ENCODE results near the gene STAMBPL1. TPM values are rescaled to one million over a fixed set of nuclear protein-coding genes. Genes with fewer than 3 reads are reported as not detected.

STAMBPL1 gene
- polyA plus RNA-seq, 1 donor = 25.5 TPM

GRCh38 chr10:88890681-88891381, 10.8 kb downstream of the STAMBPL1 start:
- Histone ChIP-seq H3K4me1 (ENCODE audit: control insufficient read depth, insufficient read depth, low read length) (peaks cover 19% of the 10 kb centered on the region), H3K36me3 (ENCODE audit: control insufficient read depth, insufficient read depth, low read length) (no peaks in the 10 kb centered on the region), H3K9me3 (ENCODE audit: control insufficient read depth, low read depth, low read length) (no peaks in the 10 kb centered on the region), H3K27me3 (ENCODE audit: control insufficient read depth, insufficient read depth, low read length) (no peaks in the 10 kb centered on the region), H3K27ac (ENCODE audit: low read length) (no peak overlapping the region), H3K4me3 (ENCODE audit: low read length) (no peak overlapping the region)
- WGBS (ENCODE audit: insufficient coverage, low lambda C conversion rate) = 100% methylated on average over 1 of the region's 4 CpGs
- DNase-seq = no peak

DNA sequence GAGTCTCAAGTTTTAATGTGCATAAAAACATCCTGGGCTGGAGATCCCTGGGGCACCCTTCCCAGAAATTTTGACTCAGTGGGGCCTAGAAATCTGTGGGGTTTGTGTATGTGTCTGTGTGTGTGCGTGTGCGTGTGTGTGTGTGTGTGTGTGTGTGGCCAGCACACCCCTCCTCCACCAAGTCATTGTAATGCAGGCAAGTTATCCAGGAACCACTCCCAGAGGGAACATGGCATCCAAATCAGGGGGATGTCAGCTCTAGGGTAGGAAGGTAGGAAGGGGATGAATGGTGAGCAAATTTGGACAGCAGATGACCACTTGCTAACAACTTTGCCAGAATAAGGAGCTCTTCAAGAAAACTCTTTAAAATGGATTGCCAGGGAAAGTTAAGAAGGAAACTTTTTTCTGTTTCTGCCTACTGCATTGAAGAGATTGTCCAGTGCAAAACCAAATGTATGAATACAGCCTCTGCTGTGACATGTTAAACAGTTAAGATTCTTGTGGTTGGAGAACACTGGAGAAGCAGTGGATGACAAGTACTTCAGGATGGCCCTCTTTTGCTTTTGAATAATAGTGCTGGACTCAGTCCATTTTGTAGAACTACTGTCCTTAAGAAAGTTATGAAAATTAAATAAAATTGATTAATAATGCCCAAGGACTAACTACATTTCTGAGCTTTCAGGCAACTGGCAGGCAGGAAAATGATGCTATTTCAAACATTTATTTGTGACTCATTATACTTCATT, 12.3 kb downstream of the STAMBPL1 start:
- WGBS (ENCODE audit: insufficient coverage, low lambda C conversion rate) = no CpG with 5 or more reads among the region's 2 CpGs
- H3K27ac ChIP-seq (ENCODE audit: low read length) = no peak overlapping the region
- H3K4me1 ChIP-seq (ENCODE audit: control insufficient read depth, insufficient read depth, low read length) = peaks cover 30% of the 10 kb centered on the region
- no peaks in the 10 kb centered on the region for H3K27me3 ChIP-seq (ENCODE audit: control insufficient read depth, insufficient read depth, low read length)
- DNase-seq = no peak
- no peaks in the 10 kb centered on the region for H3K9me3 ChIP-seq (ENCODE audit: control insufficient read depth, low read depth, low read length)
- H3K36me3 ChIP-seq (ENCODE audit: control insufficient read depth, insufficient read depth, low read length) = no peaks in the 10 kb centered on the region
- no peak overlapping the region for H3K4me3 ChIP-seq (ENCODE audit: low read length)

- Histone ChIP-seq H3K27ac (ENCODE audit: low read length) (peak overlapping the region; percentile 97), H3K9me3 (ENCODE audit: control insufficient read depth, low read depth, low read length) (no peaks in the 10 kb centered on the region), H3K4me1 (ENCODE audit: control insufficient read depth, insufficient read depth, low read length) (peaks cover 42% of the 10 kb centered on the region), H3K27me3 (ENCODE audit: control insufficient read depth, insufficient read depth, low read length) (no peaks in the 10 kb centered on the region), H3K4me3 (ENCODE audit: low read length) (no peak overlapping the region), H3K36me3 (ENCODE audit: control insufficient read depth, insufficient read depth, low read length) (no peaks in the 10 kb centered on the region)
- no peak for DNase-seq
- WGBS (ENCODE audit: insufficient coverage, low lambda C conversion rate) = no CpG with 5 or more reads among the region's 3 CpGs
Observed at GRCh38 chr10:88893611-88894010, 13.6 kb downstream of the STAMBPL1 start.

GRCh38 chr10:88895250-88895649, 15.2 kb downstream of the STAMBPL1 start:
- Histone ChIP-seq H3K36me3 (ENCODE audit: control insufficient read depth, insufficient read depth, low read length) (no peaks in the 10 kb centered on the region), H3K4me1 (ENCODE audit: control insufficient read depth, insufficient read depth, low read length) (peaks cover 51% of the 10 kb centered on the region), H3K4me3 (ENCODE audit: low read length) (no peak overlapping the region), H3K27ac (ENCODE audit: low read length) (peak overlapping the region; percentile 97), H3K9me3 (ENCODE audit: control insufficient read depth, low read depth, low read length) (no peaks in the 10 kb centered on the region), H3K27me3 (ENCODE audit: control insufficient read depth, insufficient read depth, low read length) (no peaks in the 10 kb centered on the region)
- WGBS (ENCODE audit: insufficient coverage, low lambda C conversion rate) = no CpG with 5 or more reads among the region's 1 CpG
- DNase-seq = peak; percentile 35 to 84

GRCh38 chr10:88896372-88896993, 16.4 kb downstream of the STAMBPL1 start:
- no peaks in the 10 kb centered on the region for H3K36me3 ChIP-seq (ENCODE audit: control insufficient read depth, insufficient read depth, low read length)
- H3K27ac ChIP-seq (ENCODE audit: low read length) = peak overlapping the region; percentile 97
- peaks cover 61% of the 10 kb centered on the region for H3K4me1 ChIP-seq (ENCODE audit: control insufficient read depth, insufficient read depth, low read length)
- no peak overlapping the region for H3K4me3 ChIP-seq (ENCODE audit: low read length)
- H3K9me3 ChIP-seq (ENCODE audit: control insufficient read depth, low read depth, low read length) = no peaks in the 10 kb centered on the region
- DNase-seq = peak; percentile 88 to 95
- WGBS (ENCODE audit: insufficient coverage, low lambda C conversion rate) = no CpG with 5 or more reads among the region's 4 CpGs
- no peaks in the 10 kb centered on the region for H3K27me3 ChIP-seq (ENCODE audit: control insufficient read depth, insufficient read depth, low read length)

- peak overlapping the region; percentile 97 for H3K27ac ChIP-seq (ENCODE audit: low read length)
- peaks cover 4% of the 10 kb centered on the region for H3K36me3 ChIP-seq (ENCODE audit: control insufficient read depth, insufficient read depth, low read length)
- peak; percentile 69 to 86 for DNase-seq
- no peak overlapping the region for H3K4me3 ChIP-seq (ENCODE audit: low read length)
- no peaks in the 10 kb centered on the region for H3K27me3 ChIP-seq (ENCODE audit: control insufficient read depth, insufficient read depth, low read length)
- H3K4me1 ChIP-seq (ENCODE audit: control insufficient read depth, insufficient read depth, low read length) = peaks cover 67% of the 10 kb centered on the region
- no peaks in the 10 kb centered on the region for H3K9me3 ChIP-seq (ENCODE audit: control insufficient read depth, low read depth, low read length)
- WGBS (ENCODE audit: insufficient coverage, low lambda C conversion rate) = 20% methylated on average over 1 of the region's 8 CpGs
Observed at GRCh38 chr10:88896994-88897853, 17.2 kb downstream of the STAMBPL1 start.

DNA sequence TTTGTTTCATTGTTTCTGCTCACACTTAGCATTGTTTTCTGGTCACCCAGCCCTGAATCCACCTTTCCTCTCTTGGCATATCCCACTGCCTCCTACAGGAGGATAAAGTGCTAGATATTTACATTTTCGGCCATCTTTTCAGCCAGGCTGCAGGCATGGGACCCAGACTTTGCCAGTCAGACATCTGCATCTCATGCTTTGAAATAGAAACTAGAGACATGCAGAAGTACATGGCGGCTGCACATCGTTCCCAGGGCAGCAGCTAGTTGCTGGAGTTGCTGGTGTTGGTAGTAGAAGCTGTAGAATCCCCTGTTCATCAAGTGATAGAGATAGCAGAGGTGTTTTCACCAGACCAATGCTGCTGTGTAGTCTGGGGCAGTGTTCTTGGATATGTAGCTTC, 18.7 kb downstream of the STAMBPL1 start:
- Histone ChIP-seq H3K9me3 (ENCODE audit: control insufficient read depth, low read depth, low read length) (no peaks in the 10 kb centered on the region), H3K36me3 (ENCODE audit: control insufficient read depth, insufficient read depth, low read length) (peaks cover 10% of the 10 kb centered on the region), H3K27me3 (ENCODE audit: control insufficient read depth, insufficient read depth, low read length) (no peaks in the 10 kb centered on the region), H3K27ac (ENCODE audit: low read length) (peak overlapping the region; percentile 97), H3K4me1 (ENCODE audit: control insufficient read depth, insufficient read depth, low read length) (peaks cover 80% of the 10 kb centered on the region), H3K4me3 (ENCODE audit: low read length) (no peak overlapping the region)
- WGBS (ENCODE audit: insufficient coverage, low lambda C conversion rate) = no CpG with 5 or more reads among the region's 3 CpGs
- DNase-seq = no peak

DNA sequence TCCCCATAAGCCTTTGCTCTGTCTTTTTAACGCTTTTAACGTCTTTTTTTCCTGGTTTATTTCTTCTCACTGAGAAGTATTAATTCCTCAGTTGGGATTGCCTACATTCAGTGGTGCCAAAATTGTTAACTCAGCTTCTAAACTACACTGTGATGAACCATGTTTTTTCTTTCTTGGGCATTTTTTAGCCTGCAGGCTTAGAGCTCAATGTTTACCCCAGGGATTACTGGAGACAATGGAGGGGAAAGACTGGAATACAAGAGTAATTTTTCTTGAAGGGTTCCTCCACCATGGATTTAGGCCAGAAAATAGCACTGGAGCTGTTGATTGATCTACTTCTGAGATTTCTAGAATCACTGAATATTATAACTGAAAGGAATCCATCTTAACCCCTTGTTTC, 19.8 kb downstream of the STAMBPL1 start:
- Histone ChIP-seq H3K27me3 (ENCODE audit: control insufficient read depth, insufficient read depth, low read length) (no peaks in the 10 kb centered on the region), H3K36me3 (ENCODE audit: control insufficient read depth, insufficient read depth, low read length) (peaks cover 18% of the 10 kb centered on the region), H3K4me1 (ENCODE audit: control insufficient read depth, insufficient read depth, low read length) (peaks cover 77% of the 10 kb centered on the region), H3K4me3 (ENCODE audit: low read length) (no peak overlapping the region), H3K9me3 (ENCODE audit: control insufficient read depth, low read depth, low read length) (no peaks in the 10 kb centered on the region), H3K27ac (ENCODE audit: low read length) (peak overlapping the region; percentile 97)
- no peak for DNase-seq
- 83% methylated on average over 2 of the region's 2 CpGs for WGBS (ENCODE audit: insufficient coverage, low lambda C conversion rate)

GRCh38 chr10:88901206-88901983, 21.4 kb downstream of the STAMBPL1 start:
- Histone ChIP-seq H3K9me3 (ENCODE audit: control insufficient read depth, low read depth, low read length) (no peaks in the 10 kb centered on the region), H3K27me3 (ENCODE audit: control insufficient read depth, insufficient read depth, low read length) (no peaks in the 10 kb centered on the region), H3K4me3 (ENCODE audit: low read length) (no peak overlapping the region), H3K27ac (ENCODE audit: low read length) (peak overlapping the region; percentile 70), H3K36me3 (ENCODE audit: control insufficient read depth, insufficient read depth, low read length) (peaks cover 28% of the 10 kb centered on the region), H3K4me1 (ENCODE audit: control insufficient read depth, insufficient read depth, low read length) (peaks cover 67% of the 10 kb centered on the region)
- no CpG with 5 or more reads among the region's 1 CpG for WGBS (ENCODE audit: insufficient coverage, low lambda C conversion rate)
- peak in 1 of 2 donors; percentile 63 for DNase-seq

Data from large intestine (tissue), 3 donors.